A549 (cell line): ENCODE measurements around the gene SLFN12L. TPM values are rescaled to one million over a fixed set of nuclear protein-coding genes. Genes with fewer than 3 reads are reported as not detected.
A peak's percentile ranks its signal among the peaks of the same experiment; 100 is the strongest.

Experiments used
- ATAC-seq, 2 experiments: fragments of 200-7000 bp in 1 of 2; fragments of >200 bp in 1 of 2; cut with Nextera tagmentation in 1 of 2; cut with Tn5 transposase in 1 of 2; 3 replicates each; pipeline versions ENCODE4 v1.8.0 to v1.9.1; 2018 to 2020; ENCODE audit warnings: mild to moderate bottlenecking in 1 of 2, moderate library complexity in 1 of 2
- CTCF ChIA-PET: fragments of 300-600 bp; sonication (Branson Sonifier 250); formaldehyde crosslinking; extraction: SDS; loops from one replicate; lab custom pipeline; 2021; ENCODE audit warnings: antibody characterized with exemption, inconsistent platforms; lab: Yijun Ruan, JAX
- POLR2A ChIA-PET: fragments of 350-600 bp; formaldehyde crosslinking; extraction: SDS; loops from one replicate; lab custom pipeline; 2021; ENCODE audit warnings: antibody characterized with exemption, inconsistent platforms; lab: Yijun Ruan, JAX
- DNase-seq, 2 experiments: peaks; one replicate each; pipeline versions ENCODE4 v3.0.0 to v3.0.0-alpha.2; 2011 to 2016; ENCODE audit warnings: low read depth in 1 of 2, low spot score in 1 of 2
- FAIRE-seq: peaks from 2 replicates; lab custom pipeline; 2011; peaks lifted over from hg19 to GRCh38; lab: Jason Lieb, UNC
- H3K27ac ChIP-seq, 2 experiments: fragments of >200 bp; sonication (Bioruptor Twin); formaldehyde crosslinking; 3 replicates each; pipeline ENCODE4 v1.5.1; 2016 to 2017
- H3K4me1 ChIP-seq: fragments of >200 bp; sonication (Bioruptor Twin); formaldehyde crosslinking; 3 replicates; pipeline ENCODE4 v1.6.1; 2016
- H3K4me2 ChIP-seq: fragments of >200 bp; sonication (Bioruptor Twin); formaldehyde crosslinking; 3 replicates; pipeline ENCODE4 v1.6.1; 2016
- H3K4me3 ChIP-seq: fragments of >200 bp; sonication (Bioruptor Twin); formaldehyde crosslinking; 3 replicates; pipeline ENCODE4 v1.5.1; 2016
- H3K9me3 ChIP-seq: fragments of >200 bp; sonication (Bioruptor Twin); formaldehyde crosslinking; 3 replicates; pipeline ENCODE4 v1.6.1; 2016
- ATOH8 ChIP-seq: fragments of 250-450 bp; sonication (Bioruptor Pico); IDR thresholded peaks from 2 replicates; pipeline ENCODE4 v1.5.0; 2020; ENCODE audit warnings: low read depth, mild to moderate bottlenecking, moderate library complexity
- CBX8 ChIP-seq: fragments of 200-600 bp; sonication (generic); IDR thresholded peaks from 2 replicates; pipeline ENCODE4 v1.6.1; 2016
- CHD2 ChIP-seq: fragments of 150-350 bp; IDR thresholded peaks from 2 replicates; pipeline ENCODE4 v1.6.1; 2014; ENCODE audit warnings: low read length; ENCODE audit not compliant: partially characterized antibody
- EHF ChIP-seq: fragments of 250-450 bp; sonication (Bioruptor Pico); IDR thresholded peaks from 2 replicates; pipeline ENCODE4 v1.5.0; 2020; ENCODE audit warnings: mild to moderate bottlenecking
- EP300 ChIP-seq, 2 experiments: fragments of >200 bp; sonication (Bioruptor Twin); formaldehyde crosslinking; IDR thresholded peaks; 2 replicates in 1 of 2; 3 replicates in 1 of 2; pipeline ENCODE4 v1.6.1; 2016 to 2017
- FOSB ChIP-seq: fragments of 250-450 bp; sonication (Bioruptor Pico); IDR thresholded peaks from 2 replicates; pipeline ENCODE4 v1.5.0; 2020; ENCODE audit warnings: mild to moderate bottlenecking, moderate library complexity
- GATA3 ChIP-seq: IDR thresholded peaks from 2 replicates; pipeline ENCODE4 v1.6.1; 2012; ENCODE audit warnings: borderline replicate concordance
- HMGXB4 ChIP-seq: fragments of 250-450 bp; sonication (Bioruptor Pico); IDR thresholded peaks from 2 replicates; pipeline ENCODE4 v1.5.0; 2021; ENCODE audit warnings: mild to moderate bottlenecking, moderate library complexity, borderline replicate concordance
- HOXB13 ChIP-seq: fragments of 250-450 bp; sonication (Bioruptor Pico); IDR thresholded peaks from 2 replicates; pipeline ENCODE4 v1.5.0; 2020; ENCODE audit warnings: low read depth, mild to moderate bottlenecking, moderate library complexity
- JUNB ChIP-seq: fragments of >200 bp; sonication (Bioruptor Twin); formaldehyde crosslinking; IDR thresholded peaks from 2 replicates; pipeline ENCODE4 v1.6.1; 2016
- KDM1A ChIP-seq: fragments of 200-600 bp; sonication (generic); IDR thresholded peaks from 2 replicates; pipeline ENCODE4 v1.6.1; 2016; ENCODE audit warnings: low read depth, mild to moderate bottlenecking
- MAFK ChIP-seq: fragments of 450-650 bp; IDR thresholded peaks from 2 replicates; pipeline ENCODE4 v1.6.1; 2014; ENCODE audit not compliant: partially characterized antibody
- MAX ChIP-seq: IDR thresholded peaks from 2 replicates; pipeline ENCODE4 v1.6.1; 2012
- PHF8 ChIP-seq: fragments of 200-600 bp; sonication (generic); IDR thresholded peaks from 2 replicates; pipeline ENCODE4 v1.6.1; 2016; ENCODE audit warnings: low read depth, mild to moderate bottlenecking, antibody characterized with exemption, moderate library complexity, borderline replicate concordance
- POLR2A ChIP-seq: IDR thresholded peaks from 2 replicates; pipeline ENCODE4 v1.6.1; 2012; ENCODE audit warnings: mild to moderate bottlenecking, low read length
- POLR2AphosphoS2 ChIP-seq: conservative IDR thresholded peaks from 2 replicates; pipeline ENCODE4 v1.6.1; 2012; ENCODE audit warnings: low read length, improper control_type of control experiment, inconsistent platforms
- RAD21 ChIP-seq, 2 experiments: fragments of >200 bp in 1 of 2; sonication (Bioruptor Twin) in 1 of 2; formaldehyde crosslinking in 1 of 2; IDR thresholded peaks in 1 of 2; conservative IDR thresholded peaks in 1 of 2; 2 replicates in 1 of 2; 3 replicates in 1 of 2; pipeline ENCODE4 v1.6.1; 2012 to 2018; ENCODE audit warnings: inconsistent platforms in 1 of 2
- RARB ChIP-seq: fragments of 250-450 bp; sonication (Bioruptor Pico); IDR thresholded peaks from 2 replicates; pipeline ENCODE4 v1.8.0; 2021; ENCODE audit warnings: mild to moderate bottlenecking, moderate library complexity
- RCOR1 ChIP-seq: fragments of 150-350 bp; IDR thresholded peaks from 2 replicates; pipeline ENCODE4 v1.6.1; 2014; ENCODE audit warnings: antibody characterized with exemption, low read length, low read depth
- RFX5 ChIP-seq: fragments of 450-650 bp; IDR thresholded peaks from 2 replicates; pipeline ENCODE4 v1.7.1; 2014; ENCODE audit warnings: antibody characterized with exemption, mild to moderate bottlenecking, moderate library complexity
- TFCP2L1 ChIP-seq: fragments of 250-450 bp; sonication (Bioruptor Pico); IDR thresholded peaks from 2 replicates; pipeline ENCODE4 v1.5.0; 2021; ENCODE audit warnings: mild to moderate bottlenecking
- TP53 ChIP-seq: fragments of 250-450 bp; sonication (Bioruptor Pico); IDR thresholded peaks from 2 replicates; pipeline ENCODE4 v1.5.0; 2021; ENCODE audit warnings: mild to moderate bottlenecking, moderate library complexity
- ZFP36 ChIP-seq: fragments of 450-650 bp; IDR thresholded peaks from 2 replicates; pipeline ENCODE4 v1.6.1; 2014; ENCODE audit warnings: borderline replicate concordance; ENCODE audit not compliant: partially characterized antibody
- ZSCAN20 ChIP-seq: fragments of 250-450 bp; sonication (Bioruptor Pico); IDR thresholded peaks from 2 replicates; pipeline ENCODE4 v1.8.0; 2022; ENCODE audit warnings: mild to moderate bottlenecking, moderate library complexity
- WGBS: methylation state at CpG from one replicate; pipeline ENCODE4 v1.1.6; 2017; ENCODE audit errors: missing lambda C conversion rate; 5-methylcytosine and 5-hydroxymethylcytosine counted together
- polyA plus RNA-seq, 4 experiments: library from polyadenylated mRNA; depleted of rRNA in 3 of 4; stranded (reverse); fragments of >200 nt; fragmentation: RNase III in 1 of 4; extraction: RNeasy Plus Mini Kit Qiagen cat#74134 plus additional on column Dnase treatment in 1 of 4; gene quantifications; 2 replicates in 3 of 4; 3 replicates in 1 of 4; pipeline ENCODE4 v1.2.3, GENCODE V29; 2011 to 2017
- TF ChIP-seq, protein P1 (sequence below): fragments of 150-350 bp; IDR thresholded peaks from 2 replicates; pipeline ENCODE4 v1.6.1; 2014; ENCODE audit warnings: low read depth, mild to moderate bottlenecking, low read length

The SLFN12L gene
- polyA plus RNA-seq, 2 of the 4 experiments (the other 2 are of a cell fraction) = not detected

DNA sequence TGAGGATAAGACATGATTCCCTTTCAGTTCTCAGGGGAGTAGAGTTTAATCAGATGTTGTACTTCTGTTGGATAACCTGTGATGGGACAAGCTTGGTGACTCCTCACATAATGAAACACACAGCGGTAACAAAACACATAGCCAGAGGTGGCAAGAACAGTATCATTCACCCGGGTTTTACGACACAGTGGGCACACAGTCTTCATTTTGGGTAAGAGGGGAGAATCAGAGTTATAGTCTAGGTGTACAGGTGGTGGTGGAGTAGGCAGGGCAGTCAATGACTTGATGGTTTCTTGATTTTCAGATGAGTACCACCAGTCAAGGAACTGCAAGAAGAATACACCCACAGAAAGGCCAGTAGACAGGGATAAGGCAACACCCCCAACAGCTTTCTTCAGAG, 38.3 kb upstream of the SLFN12L start:
- DNase-seq (no peak), ATAC-seq (no peak), FAIRE-seq (no peak)
- 84% methylated on average over 3 of the region's 3 CpGs for WGBS
- H3K4me2 ChIP-seq = no peak overlapping the region
- no peaks in the 10 kb centered on the region for H3K9me3 ChIP-seq
- no peak overlapping the region for H3K4me3 ChIP-seq
- ChIA-PET CTCF (interaction anchor here (0.7 to 3.4 kb wide), 6 partner anchors 11 to 189 kb away, joined by 3 to 8 read pairs (median 4); partner anchors contain the start of gene AP2B1), POLR2A (interaction anchor here (3.0 kb wide), 1 partner anchor 11 kb away, joined by 11 read pairs; the partner anchor contains the start of gene AP2B1)
- H3K27ac ChIP-seq = no peak overlapping the region
- peaks cover 16% of the 10 kb centered on the region; the same call in 2 of the 3 replicates for H3K4me1 ChIP-seq
- TF ChIP-seq EP300 (IDR thresholded peaks at IDR 0.05) (no peak), RARB (CRISPR knock-in tag) (no peak), KDM1A (no peak), MAX (no peak), TP53 (CRISPR knock-in tag) (no peak), HOXB13 (CRISPR knock-in tag) (no peak)
- TF ChIP-seq, protein P1, sequence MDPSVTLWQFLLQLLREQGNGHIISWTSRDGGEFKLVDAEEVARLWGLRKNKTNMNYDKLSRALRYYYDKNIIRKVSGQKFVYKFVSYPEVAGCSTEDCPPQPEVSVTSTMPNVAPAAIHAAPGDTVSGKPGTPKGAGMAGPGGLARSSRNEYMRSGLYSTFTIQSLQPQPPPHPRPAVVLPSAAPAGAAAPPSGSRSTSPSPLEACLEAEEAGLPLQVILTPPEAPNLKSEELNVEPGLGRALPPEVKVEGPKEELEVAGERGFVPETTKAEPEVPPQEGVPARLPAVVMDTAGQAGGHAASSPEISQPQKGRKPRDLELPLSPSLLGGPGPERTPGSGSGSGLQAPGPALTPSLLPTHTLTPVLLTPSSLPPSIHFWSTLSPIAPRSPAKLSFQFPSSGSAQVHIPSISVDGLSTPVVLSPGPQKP = no peak

- POLR2A ChIA-PET = interaction anchor here (0.7 to 2.8 kb wide), 2 partner anchors 10 to 194 kb away, joined by 4 to 31 read pairs; partner anchors contain the start of gene PEX12
- DNase-seq = no peak
- ATAC-seq = no peak
- H3K4me2 ChIP-seq = peak overlapping the region; percentile 72
- peaks cover 18% of the 10 kb centered on the region for H3K4me1 ChIP-seq
- no peak for TF ChIP-seq TFCP2L1
- TF ChIP-seq CBX8 = no peak
- no peak for TF ChIP-seq GATA3
- TF ChIP-seq FOSB (CRISPR knock-in tag) = no peak
- TF ChIP-seq POLR2A = no peak
- no peak for TF ChIP-seq EHF (CRISPR knock-in tag)
- TF ChIP-seq POLR2AphosphoS2 = no peak
- no peak for TF ChIP-seq PHF8
- TF ChIP-seq ATOH8 (CRISPR knock-in tag) = no peak
- no peak for TF ChIP-seq JUNB
- no peak for TF ChIP-seq RAD21 (conservative IDR thresholded peaks at IDR 0.05 in 1 of 2, IDR thresholded peaks at IDR 0.05 in 1 of 2)
- no peak for TF ChIP-seq ZSCAN20 (CRISPR knock-in tag)
- no peak for TF ChIP-seq EP300 (IDR thresholded peaks at IDR 0.05)
- TF ChIP-seq RFX5 = no peak
- TF ChIP-seq ZFP36 = no peak
- TF ChIP-seq MAFK = no peak
- no peak for TF ChIP-seq RARB (CRISPR knock-in tag)
- TF ChIP-seq RCOR1 = no peak
- TF ChIP-seq HMGXB4 (CRISPR knock-in tag) = no peak
- no peak for TF ChIP-seq CHD2
- H3K9me3 ChIP-seq = no peaks in the 10 kb centered on the region
- no peak overlapping the region; the same call in 2 of the 3 replicates for H3K4me3 ChIP-seq
- no peak for FAIRE-seq
- CTCF ChIA-PET = interaction anchor here (1.0 to 4.0 kb wide), 3 partner anchors 9 to 178 kb away, joined by 4 to 14 read pairs (median 11); partner anchors contain the start of gene PEX12
- H3K27ac ChIP-seq = no peak overlapping the region
- 91% methylated on average over 2 of the region's 2 CpGs for WGBS
These were observed 31.9 kb upstream of the SLFN12L start for GRCh38 chr17:35569405-35569804.
